ENCODE results near the gene NRXN3.

- TF ChIP-seq CTCF (IDR thresholded peaks at IDR 0.05; ENCODE audit: insufficient read depth, low read length, poor library complexity, severe bottlenecking): no peak
- TF ChIP-seq EZH2phosphoT487 (conservative IDR thresholded peaks at IDR 0.05; ENCODE audit: low read length): no peak
Observed at GRCh38 chr14:79426103-79426755, 1256.1 kb downstream of the NRXN3 start.
